ENCODE data around the gene VPS16. TPM values are rescaled to one million over a fixed set of nuclear protein-coding genes. Genes with fewer than 3 reads are reported as not detected.

The VPS16 gene
- total RNA-seq, 1 donor from 2014 or later, result 30.0 TPM

- Histone ChIP-seq H3K36me3 (no peaks in the 10 kb centered on the region), H3K4me1 (peaks cover 20% of the 10 kb centered on the region), H3K4me3 (no peak overlapping the region), H3K9me3 (no peaks in the 10 kb centered on the region), H3K27me3 (no peaks in the 10 kb centered on the region), H3K27ac (no peak overlapping the region)
- intact Hi-C loops (cut with DNase I), result no loop called here
- TF ChIP-seq POLR2A (IDR thresholded peaks at IDR 0.05) (no peak), POLR2AphosphoS5 (IDR thresholded peaks at IDR 0.05; ENCODE audit: insufficient read depth in 1 of 2, low read depth in 1 of 2) (no peak)
- TF ChIP-seq, protein P1, sequence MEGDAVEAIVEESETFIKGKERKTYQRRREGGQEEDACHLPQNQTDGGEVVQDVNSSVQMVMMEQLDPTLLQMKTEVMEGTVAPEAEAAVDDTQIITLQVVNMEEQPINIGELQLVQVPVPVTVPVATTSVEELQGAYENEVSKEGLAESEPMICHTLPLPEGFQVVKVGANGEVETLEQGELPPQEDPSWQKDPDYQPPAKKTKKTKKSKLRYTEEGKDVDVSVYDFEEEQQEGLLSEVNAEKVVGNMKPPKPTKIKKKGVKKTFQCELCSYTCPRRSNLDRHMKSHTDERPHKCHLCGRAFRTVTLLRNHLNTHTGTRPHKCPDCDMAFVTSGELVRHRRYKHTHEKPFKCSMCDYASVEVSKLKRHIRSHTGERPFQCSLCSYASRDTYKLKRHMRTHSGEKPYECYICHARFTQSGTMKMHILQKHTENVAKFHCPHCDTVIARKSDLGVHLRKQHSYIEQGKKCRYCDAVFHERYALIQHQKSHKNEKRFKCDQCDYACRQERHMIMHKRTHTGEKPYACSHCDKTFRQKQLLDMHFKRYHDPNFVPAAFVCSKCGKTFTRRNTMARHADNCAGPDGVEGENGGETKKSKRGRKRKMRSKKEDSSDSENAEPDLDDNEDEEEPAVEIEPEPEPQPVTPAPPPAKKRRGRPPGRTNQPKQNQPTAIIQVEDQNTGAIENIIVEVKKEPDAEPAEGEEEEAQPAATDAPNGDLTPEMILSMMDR (IDR thresholded peaks at IDR 0.05), result no peak
- no peak for DNase-seq (ENCODE audit: extremely low spot score in 2 of 2)
Measured at GRCh38 chr20:2795451-2795850, 45.1 kb upstream of the VPS16 start.

GRCh38 chr20:2796011-2796660 lies 44.4 kb upstream of the VPS16 start:
- intact Hi-C loops (cut with DNase I), result no loop called here
- TF ChIP-seq POLR2AphosphoS5 (IDR thresholded peaks at IDR 0.05; ENCODE audit: insufficient read depth in 1 of 2, low read depth in 1 of 2) (no peak), POLR2A (IDR thresholded peaks at IDR 0.05) (no peak)
- TF ChIP-seq, protein P1 (IDR thresholded peaks at IDR 0.05), result no peak
- Histone ChIP-seq H3K4me1 (peaks cover 27% of the 10 kb centered on the region), H3K36me3 (no peaks in the 10 kb centered on the region), H3K27ac (no peak overlapping the region), H3K27me3 (no peaks in the 10 kb centered on the region), H3K4me3 (no peak overlapping the region), H3K9me3 (no peaks in the 10 kb centered on the region)
- DNase-seq (ENCODE audit: extremely low spot score in 2 of 2), result no peak

DNA sequence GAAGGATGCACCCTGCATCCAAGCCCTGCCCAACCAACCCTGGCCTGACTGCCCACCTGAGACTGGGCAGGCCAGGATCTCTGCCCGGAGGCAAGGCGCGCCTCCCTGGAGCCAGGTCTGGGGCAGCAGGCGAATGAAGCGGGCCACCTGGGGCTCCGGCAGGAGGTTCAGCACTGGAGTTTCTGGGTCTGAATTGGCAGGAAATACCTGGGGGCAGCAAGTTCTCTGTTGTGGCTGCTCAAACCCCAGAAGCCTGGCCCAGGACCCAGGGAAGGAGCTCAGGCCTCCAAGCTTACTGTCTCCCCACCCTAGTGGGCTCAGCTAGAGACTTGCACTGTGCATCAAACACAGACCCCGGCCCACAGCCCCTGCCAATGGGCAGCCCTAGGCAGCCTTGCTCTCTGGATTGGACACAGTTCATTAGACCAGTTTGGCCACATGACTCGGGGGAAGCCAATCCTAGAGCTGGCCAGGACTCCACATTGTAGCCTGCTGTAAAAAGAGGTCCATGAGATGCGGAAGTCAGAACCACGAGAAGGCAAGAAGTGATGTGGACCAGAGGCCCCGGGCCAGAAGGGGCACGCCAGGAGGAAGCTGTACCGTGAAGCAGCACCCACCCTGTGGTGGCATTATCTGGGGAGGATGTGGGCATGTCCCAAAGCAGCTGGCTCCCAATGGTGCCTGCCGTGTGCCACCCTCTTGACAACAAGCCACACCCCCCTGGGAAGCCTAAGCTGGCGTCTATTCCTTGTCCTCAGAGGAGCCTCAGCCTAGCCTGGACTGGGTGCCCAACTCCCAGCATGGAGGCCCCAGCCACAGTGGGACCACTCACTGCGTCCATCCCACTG lies 43.2 kb upstream of the VPS16 start:
- TF ChIP-seq, protein P1 (IDR thresholded peaks at IDR 0.05), result no peak
- TF ChIP-seq POLR2AphosphoS5 (IDR thresholded peaks at IDR 0.05; ENCODE audit: insufficient read depth in 1 of 2, low read depth in 1 of 2) (no peak), POLR2A (IDR thresholded peaks at IDR 0.05) (no peak)
- H3K9me3 ChIP-seq, result no peaks in the 10 kb centered on the region
- H3K27me3 ChIP-seq, result no peaks in the 10 kb centered on the region
- H3K4me1 ChIP-seq, result peaks cover 30% of the 10 kb centered on the region
- no peaks in the 10 kb centered on the region for H3K36me3 ChIP-seq
- H3K4me3 ChIP-seq, result no peak overlapping the region
- no peak overlapping the region for H3K27ac ChIP-seq
- no peak for DNase-seq (ENCODE audit: extremely low spot score in 2 of 2)
- intact Hi-C loops (cut with DNase I), result no loop called here

- H3K27ac ChIP-seq, result no peak overlapping the region
- TF ChIP-seq POLR2A (IDR thresholded peaks at IDR 0.05) (no peak), POLR2AphosphoS5 (IDR thresholded peaks at IDR 0.05; ENCODE audit: insufficient read depth in 1 of 2, low read depth in 1 of 2) (no peak)
- TF ChIP-seq, protein P1 (IDR thresholded peaks at IDR 0.05), result no peak
- no peaks in the 10 kb centered on the region for H3K27me3 ChIP-seq
Measured at GRCh38 chr20:2798095-2798805, 42.3 kb upstream of the VPS16 start.

More at GRCh38 chr20:2798095-2798805, 42.3 kb upstream of the VPS16 start:
- Histone ChIP-seq H3K9me3 (no peaks in the 10 kb centered on the region), H3K4me3 (no peak overlapping the region), H3K4me1 (peaks cover 30% of the 10 kb centered on the region), H3K36me3 (no peaks in the 10 kb centered on the region)
- DNase-seq (ENCODE audit: extremely low spot score in 2 of 2), result no peak
- intact Hi-C loops (cut with DNase I), result no loop called here
